IPS DF 19.7 (cell line): Measurements from ENCODE around the gene ZFHX3.

Source experiments
- DNase-seq: peaks from one replicate; pipeline ENCODE4 v3.0.0-alpha.2; 2013; ENCODE audit warnings: low read depth, low spot score

The ZFHX3 gene

GRCh38 chr16:72934636-72935403 lies 113.1 kb downstream of the ZFHX3 start:
- DNase-seq, result no peak

GRCh38 chr16:72932677-72933335 lies 115.1 kb downstream of the ZFHX3 start:
- no peak for DNase-seq

- DNase-seq, result no peak
Observed at GRCh38 chr16:72932050-72932449, 115.9 kb downstream of the ZFHX3 start.

GRCh38 chr16:72930396-72930795 lies 117.5 kb downstream of the ZFHX3 start:
- no peak for DNase-seq

- no peak for DNase-seq
Observed at GRCh38 chr16:72928090-72928981, 119.6 kb downstream of the ZFHX3 start.

- DNase-seq, result no peak
Observed at GRCh38 chr16:72927199-72928089, 120.5 kb downstream of the ZFHX3 start.

GRCh38 chr16:72926177-72927070 lies 121.5 kb downstream of the ZFHX3 start:
- no peak for DNase-seq

GRCh38 chr16:72925631-72925979 lies 122.3 kb downstream of the ZFHX3 start:
- no peak for DNase-seq

- no peak for DNase-seq
Observed at GRCh38 chr16:72924927-72925630, 122.8 kb downstream of the ZFHX3 start.

- no peak for DNase-seq
Observed at GRCh38 chr16:72924537-72924926, 123.4 kb downstream of the ZFHX3 start.

GRCh38 chr16:72923757-72924156 lies 124.2 kb downstream of the ZFHX3 start:
- DNase-seq, result no peak

GRCh38 chr16:72922714-72923113 lies 125.2 kb downstream of the ZFHX3 start:
- DNase-seq, result no peak

- no peak for DNase-seq
Observed at GRCh38 chr16:72921620-72922019, 126.3 kb downstream of the ZFHX3 start.

GRCh38 chr16:72921106-72921505 lies 126.8 kb downstream of the ZFHX3 start:
- DNase-seq, result no peak

GRCh38 chr16:72917051-72917450 lies 130.9 kb downstream of the ZFHX3 start:
- DNase-seq, result no peak

- no peak for DNase-seq
Observed at GRCh38 chr16:72915331-72915730, 132.6 kb downstream of the ZFHX3 start.

- DNase-seq, result no peak
Observed at GRCh38 chr16:72913551-72913950, 134.4 kb downstream of the ZFHX3 start.

- no peak for DNase-seq
Observed at GRCh38 chr16:72911971-72912370, 136.0 kb downstream of the ZFHX3 start.

GRCh38 chr16:72910875-72911274 lies 137.1 kb downstream of the ZFHX3 start:
- peak; percentile 15 for DNase-seq

GRCh38 chr16:72910381-72910780 lies 137.5 kb downstream of the ZFHX3 start:
- DNase-seq, result no peak
